ENCODE data around the gene RINT1. TPM values are rescaled to one million over a fixed set of nuclear protein-coding genes. Genes with fewer than 3 reads are reported as not detected.
"Not testable (repeated sequence)": the region's sequence is repeated elsewhere in the genome, so short reads cannot be mapped to it uniquely, and the experiment has no call there.

RINT1 gene
- total RNA-seq, 8 experiments from 2014 or later: 15.5 to 26.0 (median 20.9) TPM

DNA sequence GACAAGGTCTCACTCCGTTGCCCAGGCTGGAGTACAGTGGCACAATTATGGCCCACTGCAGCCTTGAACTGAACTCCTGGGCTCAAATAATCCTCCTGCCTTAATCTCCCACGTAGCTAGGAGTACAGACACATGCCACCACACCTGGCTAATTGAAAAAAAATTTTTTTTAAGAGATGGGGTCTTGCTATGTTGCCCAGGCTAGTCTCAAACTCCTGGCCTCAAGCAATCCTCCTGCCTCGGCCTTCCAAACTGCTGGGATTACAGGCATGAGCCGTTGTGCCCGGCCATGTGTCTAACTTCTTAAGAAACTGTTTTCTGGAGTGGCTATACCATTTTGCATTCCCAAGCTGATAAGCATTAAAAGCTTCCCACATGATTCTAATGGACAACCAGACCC lies 58.8 kb downstream of the RINT1 start:
- in situ Hi-C loops (cut with MboI; ENCODE audit: low pct_unique_long_range_greater_than_20kb in 2 of 9, low sequenced_read_pairs in 9 of 9, unreplicated experiment in 9 of 9): no loop called here

DNA sequence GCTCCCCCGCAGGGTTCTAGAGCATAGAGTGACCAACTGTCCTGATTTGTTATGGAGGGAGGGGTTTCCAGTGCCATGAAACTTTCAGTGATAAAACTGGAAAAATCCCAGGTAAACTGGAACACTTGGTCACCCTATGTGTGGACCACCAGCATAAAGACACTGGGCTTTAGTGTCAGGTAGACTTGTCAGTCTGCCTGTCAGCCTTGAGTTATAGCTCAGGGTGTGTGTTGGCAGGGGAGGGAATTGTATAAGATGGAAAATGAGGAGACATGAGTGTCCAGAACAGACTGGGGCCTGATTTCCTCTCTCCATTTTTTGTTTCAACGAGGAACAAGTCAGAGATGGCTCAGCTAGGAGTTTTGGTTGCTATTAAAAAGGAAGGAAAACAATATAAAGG lies 59.5 kb downstream of the RINT1 start:
- H3K4me1 ChIP-seq (replicated peaks in 1 of 2): peaks cover 0 to 10% of the 10 kb centered on the region in 2 donors
- H3K4me3 ChIP-seq: no peak overlapping the region
- 0 to 100% (median 71%) methylated on average over 1 to 2 of the region's 2 CpGs; no CpG with 5 or more reads in 4 of the 10 experiments for WGBS, 10 experiments
- ATAC-seq (replicated peaks in 6 of 8): no peak
- in situ Hi-C loops (cut with MboI; ENCODE audit: low pct_unique_long_range_greater_than_20kb in 2 of 9, low sequenced_read_pairs in 9 of 9, unreplicated experiment in 9 of 9): no loop called here
- no peak overlapping the region for H3K27ac ChIP-seq

More for the DNA sequence above, 58.8 kb downstream of the RINT1 start:
- no peak for ATAC-seq (replicated peaks in 6 of 8)
- 40 to 100% (median 80%) methylated on average over 1 to 3 of the region's 5 CpGs; no CpG with 5 or more reads in 2 of the 10 experiments for WGBS, 10 experiments
- Histone ChIP-seq H3K4me1 (replicated peaks in 1 of 2) (peaks cover 0 to 10% of the 10 kb centered on the region in 2 donors), H3K4me3 (no peak overlapping the region), H3K27ac (no peak overlapping the region)

DNA sequence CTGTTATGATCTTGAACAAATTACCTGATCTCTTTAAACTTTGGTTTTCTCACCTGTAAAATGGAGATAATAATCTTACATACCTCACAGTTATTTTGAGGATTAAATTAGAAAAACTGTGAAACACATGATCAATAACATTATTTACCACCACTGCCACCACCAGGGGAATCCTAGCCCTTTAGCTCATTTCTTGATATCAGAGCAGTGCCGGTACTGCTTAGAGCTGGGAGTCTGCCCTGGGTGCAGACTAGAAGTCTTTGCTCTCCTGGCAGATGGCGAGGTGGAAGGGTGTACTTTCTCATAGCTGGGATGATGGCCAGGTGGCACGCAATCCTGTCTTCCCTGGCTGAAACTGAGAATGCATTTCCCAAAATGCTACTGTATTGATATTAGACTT lies 62.0 kb downstream of the RINT1 start:
- H3K4me1 ChIP-seq (replicated peaks in 1 of 2): no peaks in the 10 kb centered on the region
- H3K4me3 ChIP-seq: no peak overlapping the region
- H3K27ac ChIP-seq: no peak overlapping the region
- in situ Hi-C loops (cut with MboI; ENCODE audit: low pct_unique_long_range_greater_than_20kb in 2 of 9, low sequenced_read_pairs in 9 of 9, unreplicated experiment in 9 of 9): no loop called here
- 17 to 100% (median 73%) methylated on average over 1 to 3 of the region's 3 CpGs; no CpG with 5 or more reads in 6 of the 10 experiments for WGBS, 10 experiments
- ATAC-seq (replicated peaks in 6 of 8): no peak

DNA sequence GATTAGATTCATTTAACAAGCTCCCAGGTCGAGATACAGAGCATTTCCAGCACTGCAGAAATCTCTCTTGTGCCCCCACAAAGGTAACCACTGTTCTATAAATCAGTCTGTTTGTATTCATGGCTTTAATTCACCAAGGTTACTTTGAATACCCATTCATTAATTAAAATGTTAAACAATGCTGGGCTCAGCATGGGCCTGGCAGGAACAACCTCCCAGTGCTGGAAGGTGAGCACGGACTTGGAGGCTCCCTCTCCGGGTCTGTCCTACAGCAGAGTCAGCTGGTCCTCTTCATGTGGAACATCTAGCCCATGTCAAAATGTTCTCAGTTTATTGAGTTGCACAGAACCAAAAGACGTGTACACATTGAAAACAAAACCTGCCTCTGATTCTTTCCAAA lies 64.9 kb downstream of the RINT1 start:
- Histone ChIP-seq H3K4me1 (replicated peaks in 1 of 2) (no peaks in the 10 kb centered on the region), H3K4me3 (no peak overlapping the region), H3K27ac (no peak overlapping the region)
- peak in 2 of 8 experiments; percentile 53 to 79 for ATAC-seq (replicated peaks in 6 of 8)
- in situ Hi-C loops (cut with MboI; ENCODE audit: low pct_unique_long_range_greater_than_20kb in 2 of 9, low sequenced_read_pairs in 9 of 9, unreplicated experiment in 9 of 9): no loop called here
- 14 to 71% (median 60%) methylated on average over 1 to 4 of the region's 4 CpGs; no CpG with 5 or more reads in 3 of the 10 experiments for WGBS, 10 experiments

DNA sequence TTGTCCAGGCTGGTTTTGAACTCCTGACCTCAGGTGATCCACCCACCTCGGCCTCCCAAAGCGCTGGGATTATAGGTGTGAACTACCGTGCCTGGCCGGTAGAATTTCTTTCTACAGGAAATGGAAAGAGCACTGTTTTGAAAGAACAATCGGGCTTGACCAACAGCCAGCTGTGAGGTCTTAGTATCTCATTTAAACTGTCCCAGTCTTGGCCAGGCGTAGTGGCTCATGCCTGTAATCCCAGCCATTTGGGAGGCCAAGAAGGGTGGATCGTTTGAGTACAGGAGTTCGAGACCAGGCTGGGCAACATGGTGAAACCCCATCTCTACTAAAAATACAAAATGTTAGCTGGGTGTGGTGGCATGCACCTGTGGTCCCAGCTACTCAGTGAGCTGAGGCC lies 67.1 kb downstream of the RINT1 start:
- ATAC-seq (replicated peaks in 6 of 8); H3K4me3 ChIP-seq; in situ Hi-C loops (cut with MboI; ENCODE audit: low pct_unique_long_range_greater_than_20kb in 2 of 9, low sequenced_read_pairs in 9 of 9, unreplicated experiment in 9 of 9); H3K4me1 ChIP-seq (replicated peaks in 1 of 2); H3K27ac ChIP-seq: not testable (repeated sequence)
- 50 to 100% (median 82%) methylated on average over 1 to 8 of the region's 8 CpGs; no CpG with 5 or more reads in 4 of the 10 experiments for WGBS, 10 experiments

DNA sequence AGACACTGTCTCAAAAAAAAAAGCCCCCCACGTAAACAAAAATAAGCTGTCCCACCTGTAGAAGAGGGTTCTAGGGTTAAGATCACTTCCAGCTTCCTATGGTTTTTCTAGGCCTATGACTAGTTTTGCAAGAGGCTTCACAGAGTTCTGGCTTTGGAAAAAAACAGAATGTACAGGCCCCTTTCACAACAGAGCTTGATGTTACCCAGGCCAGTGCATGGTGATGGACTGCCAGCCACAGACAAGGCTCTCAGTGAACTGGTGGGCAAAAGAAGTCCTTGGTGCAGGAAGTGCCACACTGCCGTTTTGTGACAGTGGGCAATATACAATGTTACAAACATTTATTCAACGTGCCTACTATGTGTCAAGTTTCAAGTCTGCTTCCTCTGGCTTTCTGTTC lies 67.5 kb downstream of the RINT1 start:
- 29 to 68% (median 40%) methylated on average over 1 to 3 of the region's 3 CpGs; no CpG with 5 or more reads in 5 of the 10 experiments for WGBS, 10 experiments
- in situ Hi-C loops (cut with MboI; ENCODE audit: low pct_unique_long_range_greater_than_20kb in 2 of 9, low sequenced_read_pairs in 9 of 9, unreplicated experiment in 9 of 9): no loop called here
- Histone ChIP-seq H3K4me1 (replicated peaks in 1 of 2) (no peaks in the 10 kb centered on the region), H3K27ac (no peak overlapping the region), H3K4me3 (no peak overlapping the region)
- no peak for ATAC-seq (replicated peaks in 6 of 8)

DNA sequence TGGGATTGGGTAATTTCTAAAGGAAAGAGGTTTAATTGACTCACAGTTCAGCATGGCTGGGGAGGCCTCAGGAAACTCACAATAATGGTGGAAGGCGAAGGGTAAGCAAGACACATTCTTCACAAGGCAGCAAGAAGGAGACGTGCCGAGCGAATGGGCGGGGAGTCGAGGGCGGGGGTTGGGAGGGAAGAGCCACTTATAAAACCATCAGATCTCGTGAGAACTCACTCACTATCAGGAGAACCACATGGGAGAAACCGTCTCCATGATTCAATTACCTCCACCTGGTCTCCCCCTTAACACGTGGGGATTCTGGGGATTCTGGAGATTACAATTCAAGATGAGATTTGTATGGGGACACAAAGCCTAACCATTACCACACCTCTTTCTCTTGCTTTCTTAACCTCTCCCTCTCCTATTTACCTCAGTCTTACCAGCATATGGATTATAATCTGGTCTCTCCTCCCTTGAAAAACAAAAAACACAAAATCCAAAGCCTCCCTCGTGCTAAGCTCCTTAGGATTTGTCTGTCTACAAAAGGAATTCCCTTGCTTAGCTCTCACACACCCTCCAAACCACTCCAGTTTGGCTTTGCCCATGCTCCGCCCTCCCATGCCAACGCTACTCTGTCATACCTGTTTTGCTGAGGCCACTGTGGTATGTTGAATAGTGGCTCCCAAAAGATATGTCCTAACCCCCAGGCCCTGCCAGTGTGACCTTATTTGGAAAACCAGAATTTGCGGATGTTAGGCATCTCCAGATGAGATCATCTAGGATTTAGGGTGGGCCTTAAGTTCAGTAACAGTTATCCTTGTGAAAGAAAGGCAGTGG lies 68.9 kb downstream of the RINT1 start:
- no peak overlapping the region for H3K4me3 ChIP-seq
- WGBS, 10 experiments: 40 to 100% (median 81%) methylated on average over 1 to 6 of the region's 14 CpGs
- H3K27ac ChIP-seq: no peak overlapping the region
- ATAC-seq (replicated peaks in 6 of 8): no peak
- peaks cover 0 to under 1% of the 10 kb centered on the region in 2 donors for H3K4me1 ChIP-seq (replicated peaks in 1 of 2)
- in situ Hi-C loops (cut with MboI; ENCODE audit: low pct_unique_long_range_greater_than_20kb in 2 of 9, low sequenced_read_pairs in 9 of 9, unreplicated experiment in 9 of 9): no loop called here

DNA sequence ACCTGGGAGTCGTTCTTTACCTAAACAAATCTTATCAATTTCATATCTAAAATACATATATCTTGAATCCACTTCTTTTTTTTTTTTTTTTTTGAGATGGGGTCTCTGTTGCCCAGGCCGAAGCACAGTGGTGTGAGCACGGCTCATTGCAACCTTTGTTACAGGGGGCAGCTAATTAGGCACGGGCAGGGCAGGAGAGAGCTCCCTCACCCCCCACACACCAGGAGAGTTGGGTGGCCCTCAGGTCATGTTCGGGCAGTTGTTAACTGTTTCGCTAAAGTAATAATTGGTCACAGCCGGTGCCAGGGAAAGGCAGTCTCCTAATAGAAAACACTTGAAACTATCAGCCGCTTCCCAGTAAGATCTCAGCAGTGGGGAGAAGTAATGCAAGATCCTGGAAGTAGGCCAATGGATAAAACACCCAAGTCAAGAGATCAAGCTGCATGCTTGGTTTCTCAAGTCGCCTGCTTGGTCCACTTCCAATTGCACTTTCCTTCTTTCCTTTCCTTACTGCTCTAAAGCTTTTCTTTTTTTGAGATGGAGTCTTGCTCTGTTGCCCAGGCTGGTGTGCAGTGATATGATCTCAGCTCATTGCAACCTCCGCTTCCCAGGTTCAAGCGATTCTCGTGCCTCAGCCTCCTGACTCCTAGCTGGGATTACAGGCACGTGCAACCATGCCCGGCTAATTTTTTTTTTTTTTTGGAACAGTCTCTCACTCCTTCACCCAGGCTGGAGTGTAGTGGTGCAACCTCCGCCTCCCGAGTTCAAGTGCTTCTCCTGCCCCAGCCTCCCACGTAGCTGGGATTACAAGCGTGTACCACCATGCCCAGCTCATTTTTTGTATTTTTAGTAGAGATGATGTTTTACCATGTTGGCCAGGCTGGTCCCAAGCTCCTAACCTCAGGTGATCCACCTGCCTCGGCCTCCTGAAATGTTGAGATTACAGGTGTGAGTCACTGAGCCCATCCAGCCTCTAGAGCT lies 70.6 kb downstream of the RINT1 start:
- H3K4me1 ChIP-seq (replicated peaks in 1 of 2): peaks cover 9 to 12% of the 10 kb centered on the region in 2 donors
- in situ Hi-C loops (cut with MboI; ENCODE audit: low pct_unique_long_range_greater_than_20kb in 2 of 9, low sequenced_read_pairs in 9 of 9, unreplicated experiment in 9 of 9): no loop called here
- ATAC-seq (replicated peaks in 6 of 8): peak in 1 of 8 experiments; percentile 27
- 40 to 100% (median 90%) methylated on average over 4 to 15 of the region's 19 CpGs for WGBS, 10 experiments
- no peak overlapping the region for H3K4me3 ChIP-seq
- H3K27ac ChIP-seq: no peak overlapping the region

DNA sequence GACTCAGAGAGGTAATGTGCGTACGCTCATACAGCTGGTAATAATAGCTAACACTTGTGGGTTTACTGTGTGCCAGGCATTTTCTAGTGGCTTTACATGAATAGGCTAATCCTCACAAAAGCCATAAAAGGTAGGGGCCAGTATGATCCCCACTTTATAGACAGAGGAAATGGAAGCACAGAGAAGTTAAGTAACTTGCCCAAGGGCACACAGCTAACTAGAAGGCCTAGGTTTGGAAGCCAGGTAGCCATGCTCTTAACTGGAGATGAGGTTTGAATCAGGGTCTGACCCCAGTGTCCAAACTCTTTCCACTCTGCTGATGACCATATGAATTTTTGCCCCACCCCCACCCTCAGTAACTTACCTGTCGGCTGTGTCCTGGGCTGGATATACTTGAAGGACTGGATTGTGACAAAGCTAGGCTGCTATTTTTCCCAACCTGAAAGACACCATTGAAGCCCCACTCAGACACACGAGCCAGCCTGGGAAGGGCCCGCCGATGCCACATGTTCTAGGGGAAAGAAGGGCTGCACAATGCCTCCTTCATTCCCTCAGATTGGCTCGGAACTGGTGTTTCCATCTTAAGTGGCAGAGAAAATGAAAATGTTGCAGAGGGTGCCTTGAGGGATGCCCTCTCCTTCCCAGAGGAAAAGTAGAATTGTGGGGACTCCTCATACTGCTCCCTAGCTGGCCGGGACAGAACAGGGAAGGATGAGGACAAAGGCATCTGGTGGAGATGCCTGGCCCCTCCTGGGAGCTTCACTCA lies 78.3 kb downstream of the RINT1 start:
- WGBS, 10 experiments: 87 to 100% (median 95%) methylated on average over 1 to 6 of the region's 8 CpGs; no CpG with 5 or more reads in 4 of the 10 experiments
- no peak overlapping the region for H3K27ac ChIP-seq
- no peak overlapping the region for H3K4me3 ChIP-seq
- in situ Hi-C loops (cut with MboI; ENCODE audit: low pct_unique_long_range_greater_than_20kb in 2 of 9, low sequenced_read_pairs in 9 of 9, unreplicated experiment in 9 of 9): no loop called here
- no peak for ATAC-seq (replicated peaks in 6 of 8)
- H3K4me1 ChIP-seq (replicated peaks in 1 of 2): peaks cover 9 to 12% of the 10 kb centered on the region in 2 donors

DNA sequence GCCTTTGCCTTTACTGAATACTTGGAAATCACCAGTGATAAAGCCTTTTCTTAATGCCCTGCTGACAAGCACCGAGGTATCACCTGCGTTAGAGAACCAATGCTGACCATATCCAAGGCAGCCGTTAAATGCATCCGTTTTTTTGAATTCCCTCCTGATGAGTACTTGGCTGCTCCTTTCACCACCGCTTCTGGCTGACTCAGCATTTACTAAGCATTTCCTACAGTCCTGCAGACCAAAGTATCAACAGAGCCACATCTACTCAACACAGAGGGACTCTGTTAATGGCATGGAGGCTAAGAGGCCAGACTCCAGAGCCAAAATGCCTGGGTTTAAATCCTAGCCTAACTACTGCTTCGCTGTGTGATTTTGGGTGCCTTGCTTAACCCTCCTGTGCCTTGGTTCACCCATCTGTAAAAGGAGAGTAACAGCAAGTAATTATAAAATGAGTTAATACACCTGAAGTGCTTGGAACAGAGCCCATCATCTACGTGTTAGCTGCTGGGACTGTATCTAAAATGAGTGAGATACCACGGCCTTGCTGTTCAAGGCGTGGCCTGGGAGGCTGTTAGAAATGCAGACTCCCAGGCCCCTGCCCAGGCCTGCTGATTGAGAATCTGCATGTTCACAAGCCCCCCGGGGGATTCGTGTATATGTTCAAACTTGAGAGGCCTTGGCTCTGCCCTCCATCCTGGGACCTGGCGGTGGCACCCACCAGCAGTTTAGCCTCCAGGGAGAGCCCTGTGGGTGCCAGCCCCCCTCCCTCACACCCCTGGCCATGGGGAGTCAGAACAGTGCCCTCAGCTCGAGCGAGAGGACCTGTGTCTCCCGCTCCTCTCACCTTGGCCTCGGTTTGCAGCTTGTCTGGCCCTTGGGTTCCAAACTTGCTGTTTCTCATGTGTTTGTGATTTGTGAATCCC lies 80.1 kb downstream of the RINT1 start:
- H3K4me3 ChIP-seq: no peak overlapping the region
- ATAC-seq (replicated peaks in 6 of 8): no peak
- no peak overlapping the region for H3K27ac ChIP-seq
- WGBS, 10 experiments: 58 to 100% (median 84%) methylated on average over 2 to 11 of the region's 16 CpGs; no CpG with 5 or more reads in 1 of the 10 experiments
- H3K4me1 ChIP-seq (replicated peaks in 1 of 2): peaks cover 0 to under 1% of the 10 kb centered on the region in 2 donors
- in situ Hi-C loops (cut with MboI; ENCODE audit: low pct_unique_long_range_greater_than_20kb in 2 of 9, low sequenced_read_pairs in 9 of 9, unreplicated experiment in 9 of 9): no loop called here

DNA sequence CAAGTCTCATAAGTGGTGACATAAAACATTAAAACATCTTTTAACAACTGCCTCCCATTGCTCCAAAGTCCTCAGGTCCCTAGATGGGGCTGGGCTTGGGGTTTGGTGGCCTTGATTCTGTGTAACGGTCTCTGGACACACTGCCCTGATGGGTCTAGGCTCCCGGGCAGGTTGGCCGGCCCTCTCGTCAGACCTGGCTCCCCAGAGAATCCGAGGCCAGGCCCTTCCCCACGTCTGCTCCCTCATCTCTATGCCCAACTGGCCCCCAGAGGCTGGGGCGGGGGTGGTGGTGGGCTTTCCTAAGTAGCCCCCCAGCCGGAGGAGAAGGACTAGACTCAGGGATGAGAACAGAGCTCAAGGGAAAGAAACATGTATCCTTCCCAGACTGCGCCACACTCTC lies 80.8 kb downstream of the RINT1 start:
- ATAC-seq (replicated peaks in 6 of 8): no peak
- WGBS, 10 experiments: 61 to 100% (median 95%) methylated on average over 1 to 2 of the region's 9 CpGs; no CpG with 5 or more reads in 6 of the 10 experiments
- H3K4me3 ChIP-seq: no peak overlapping the region
- H3K4me1 ChIP-seq (replicated peaks in 1 of 2): no peaks in the 10 kb centered on the region
- in situ Hi-C loops (cut with MboI; ENCODE audit: low pct_unique_long_range_greater_than_20kb in 2 of 9, low sequenced_read_pairs in 9 of 9, unreplicated experiment in 9 of 9): no loop called here
- no peak overlapping the region for H3K27ac ChIP-seq

All from motor neuron (in vitro differentiated cells).